Endodermal cell (in vitro differentiated cells): ENCODE measurements around the gene MAST1. TPM values are rescaled to one million over a fixed set of nuclear protein-coding genes. Genes with fewer than 3 reads are reported as not detected.
A peak's percentile ranks its signal among the peaks of the same experiment; 100 is the strongest.

Experiments used
- DNase-seq: peaks from one replicate; pipeline ENCODE4 v3.0.0-alpha.2; 2017
- H3K27ac ChIP-seq: 2 replicates; pipeline ENCODE4 v1.5.1; 2013; ENCODE audit warnings: mild to moderate bottlenecking, low read depth, low read length, moderate library complexity
- H3K27me3 ChIP-seq: 2 replicates; pipeline ENCODE4 v1.6.1; 2013; ENCODE audit warnings: mild to moderate bottlenecking, low read length, moderate library complexity; ENCODE audit not compliant: insufficient read depth, control insufficient read depth, poor library complexity, severe bottlenecking
- H3K36me3 ChIP-seq: 2 replicates; pipeline ENCODE4 v1.7.0; 2013; ENCODE audit warnings: mild to moderate bottlenecking, low read length, moderate library complexity; ENCODE audit not compliant: control insufficient read depth, insufficient read depth
- H3K4me1 ChIP-seq: one replicate; pipeline ENCODE4 v1.7.0; 2013; ENCODE audit warnings: low read length; ENCODE audit not compliant: control insufficient read depth, insufficient read depth
- H3K4me3 ChIP-seq: 2 replicates; pipeline ENCODE4 v1.5.1; 2013; ENCODE audit warnings: mild to moderate bottlenecking, low read length, moderate library complexity
- H3K9ac ChIP-seq: 2 replicates; pipeline ENCODE4 v1.6.1; 2013; ENCODE audit warnings: mild to moderate bottlenecking, low read length, moderate library complexity; ENCODE audit not compliant: poor library complexity, severe bottlenecking; ENCODE audit errors: extremely low read depth
- H3K9me3 ChIP-seq: 2 replicates; pipeline ENCODE4 v1.6.1; 2013; ENCODE audit warnings: mild to moderate bottlenecking, low read length, moderate library complexity; ENCODE audit not compliant: control insufficient read depth
- H3K27ac Mint-ChIP-seq: 2 replicates; pipeline ENCODE4 v1.8.0; 2020; ENCODE audit warnings: mixed read lengths
- H3K27me3 Mint-ChIP-seq: 2 replicates; pipeline ENCODE4 v1.8.0; 2021; ENCODE audit warnings: mild to moderate bottlenecking, mixed read lengths; ENCODE audit not compliant: insufficient read depth
- H3K36me3 Mint-ChIP-seq: 2 replicates; pipeline ENCODE4 v1.8.0; 2020; ENCODE audit warnings: low read depth, mixed read lengths
- H3K4me1 Mint-ChIP-seq: 2 replicates; pipeline ENCODE4 v1.8.0; 2020; ENCODE audit warnings: mixed read lengths
- H3K4me3 Mint-ChIP-seq: 2 replicates; pipeline ENCODE4 v1.8.0; 2020; ENCODE audit warnings: mild to moderate bottlenecking, moderate library complexity, mixed read lengths
- H3K9me3 Mint-ChIP-seq: 2 replicates; pipeline ENCODE4 v1.8.0; 2020; ENCODE audit warnings: mild to moderate bottlenecking, mixed read lengths
- WGBS, 2 experiments: methylation state at CpG; one replicate each; pipeline versions ENCODE4 v1.1.5 to v1.1.7; 2013; ENCODE audit warnings: missing lambda C conversion rate in 2 of 2, mixed read lengths in 1 of 2; ENCODE audit not compliant: insufficient coverage in 1 of 2, insufficient read length in 1 of 2; 5-methylcytosine and 5-hydroxymethylcytosine counted together
- total RNA-seq, 2 donors: library from RNA; stranded (reverse); fragmentation: NEBNext Ultra II Directional in 1 of 2; extraction: Animal tissue kit (Norgen Biotek cat#: 25700) in 1 of 2; gene quantifications; 2 replicates in 1 of 2; 3 replicates in 1 of 2; pipeline ENCODE4 v1.2.1, GENCODE V29; 2021
- TF ChIP-seq, protein P1 (sequence below): fragments of 200-600 bp; sonication (generic); conservative IDR thresholded peaks from 2 replicates; pipeline ENCODE4 v1.5.0; 2021; ENCODE audit warnings: antibody characterized with exemption, mild to moderate bottlenecking

Gene MAST1
- total RNA-seq, 2 donors from 2014 or later, result 6.9 to 18.5 TPM

DNA sequence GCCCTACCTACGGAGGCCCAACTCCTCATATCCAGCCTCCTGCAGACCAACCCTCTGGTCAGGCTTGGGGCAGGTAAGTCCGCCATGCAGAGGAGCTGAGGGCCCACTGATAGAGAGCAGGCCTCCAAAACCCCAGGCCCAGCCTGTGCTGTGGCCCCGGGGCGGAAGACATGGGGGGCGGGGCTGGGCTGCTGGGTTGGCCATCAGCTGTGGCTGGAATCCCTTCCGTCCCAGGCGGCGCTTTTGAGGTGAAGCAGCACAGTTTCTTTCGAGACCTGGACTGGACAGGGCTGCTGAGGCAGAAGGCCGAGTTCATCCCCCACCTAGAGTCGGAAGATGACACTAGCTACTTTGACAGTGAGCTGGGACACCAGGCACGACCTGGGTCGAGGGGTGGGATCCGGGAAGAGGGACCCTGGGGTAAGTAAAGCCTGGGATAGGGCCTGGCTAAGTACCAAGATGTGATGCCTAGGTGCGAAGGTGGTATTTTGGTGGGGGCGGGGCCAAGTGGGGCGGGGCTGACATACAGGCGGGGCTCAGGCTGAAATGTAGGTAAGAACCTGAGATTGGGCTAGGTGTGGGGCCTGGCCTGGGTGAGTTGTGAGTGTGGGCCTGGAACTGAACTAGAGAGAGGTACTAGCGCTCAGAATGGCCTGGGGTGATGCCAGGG lies 27.6 kb downstream of the MAST1 start:
- peak; percentile 67 for DNase-seq
- H3K27me3 ChIP-seq, result no peaks in the 10 kb centered on the region
- no peak overlapping the region for H3K4me3 ChIP-seq
- H3K4me1 Mint-ChIP-seq, result peaks cover 5% of the 10 kb centered on the region
- 89 to 91% methylated on average over 17 to 19 of the region's 19 CpGs for WGBS, 2 experiments
- H3K36me3 ChIP-seq, result no peaks in the 10 kb centered on the region
- no peak overlapping the region for H3K4me3 Mint-ChIP-seq
- peaks cover 4% of the 10 kb centered on the region for H3K36me3 Mint-ChIP-seq
- H3K9ac ChIP-seq, result no peak overlapping the region
- H3K9me3 ChIP-seq, result no peaks in the 10 kb centered on the region
- no peak overlapping the region for H3K27ac ChIP-seq
- H3K27ac Mint-ChIP-seq, result no peak overlapping the region
- peaks cover 7% of the 10 kb centered on the region for H3K27me3 Mint-ChIP-seq
- TF ChIP-seq, protein P1, sequence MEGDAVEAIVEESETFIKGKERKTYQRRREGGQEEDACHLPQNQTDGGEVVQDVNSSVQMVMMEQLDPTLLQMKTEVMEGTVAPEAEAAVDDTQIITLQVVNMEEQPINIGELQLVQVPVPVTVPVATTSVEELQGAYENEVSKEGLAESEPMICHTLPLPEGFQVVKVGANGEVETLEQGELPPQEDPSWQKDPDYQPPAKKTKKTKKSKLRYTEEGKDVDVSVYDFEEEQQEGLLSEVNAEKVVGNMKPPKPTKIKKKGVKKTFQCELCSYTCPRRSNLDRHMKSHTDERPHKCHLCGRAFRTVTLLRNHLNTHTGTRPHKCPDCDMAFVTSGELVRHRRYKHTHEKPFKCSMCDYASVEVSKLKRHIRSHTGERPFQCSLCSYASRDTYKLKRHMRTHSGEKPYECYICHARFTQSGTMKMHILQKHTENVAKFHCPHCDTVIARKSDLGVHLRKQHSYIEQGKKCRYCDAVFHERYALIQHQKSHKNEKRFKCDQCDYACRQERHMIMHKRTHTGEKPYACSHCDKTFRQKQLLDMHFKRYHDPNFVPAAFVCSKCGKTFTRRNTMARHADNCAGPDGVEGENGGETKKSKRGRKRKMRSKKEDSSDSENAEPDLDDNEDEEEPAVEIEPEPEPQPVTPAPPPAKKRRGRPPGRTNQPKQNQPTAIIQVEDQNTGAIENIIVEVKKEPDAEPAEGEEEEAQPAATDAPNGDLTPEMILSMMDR, result no peak
- no peaks in the 10 kb centered on the region for H3K4me1 ChIP-seq
- H3K9me3 Mint-ChIP-seq, result no peaks in the 10 kb centered on the region

DNA sequence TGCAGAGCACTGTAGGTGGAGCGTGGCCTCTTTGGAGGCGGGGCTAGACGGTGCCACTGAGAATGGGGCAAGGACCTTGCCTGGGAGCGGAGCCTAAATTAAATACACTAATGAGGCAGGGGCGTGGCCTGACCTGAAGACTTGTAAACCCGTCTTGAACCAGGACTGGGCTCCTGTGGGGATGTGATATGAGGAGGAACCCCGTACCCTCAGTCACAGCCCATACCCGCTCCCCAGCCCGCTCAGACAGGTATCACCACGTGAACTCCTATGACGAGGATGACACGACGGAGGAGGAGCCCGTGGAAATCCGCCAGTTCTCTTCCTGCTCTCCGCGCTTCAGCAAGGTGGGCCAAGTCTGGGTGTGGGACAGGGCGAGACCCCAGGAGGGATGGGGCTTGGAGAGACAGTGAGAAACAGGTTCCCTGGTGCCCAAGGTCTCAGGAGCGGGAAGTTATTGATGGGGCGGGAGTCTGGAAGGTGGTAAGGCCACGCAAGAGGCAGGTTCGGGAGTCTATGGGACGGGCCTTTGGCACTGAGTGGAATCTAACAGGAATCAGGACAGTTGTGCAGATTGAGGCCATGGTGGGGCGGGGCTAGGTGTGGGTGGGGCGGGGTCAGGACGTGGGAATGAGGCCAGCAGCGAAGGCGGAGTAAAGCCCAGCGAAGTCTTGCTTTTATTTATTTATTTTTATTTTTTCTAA lies 28.3 kb downstream of the MAST1 start:
- H3K27me3 ChIP-seq, result no peaks in the 10 kb centered on the region
- H3K9me3 ChIP-seq, result no peaks in the 10 kb centered on the region
- TF ChIP-seq, protein P1, result no peak
- no peak overlapping the region for H3K27ac ChIP-seq
- peak overlapping the region; percentile 75 for H3K27ac Mint-ChIP-seq
- H3K36me3 ChIP-seq, result no peaks in the 10 kb centered on the region
- H3K9me3 Mint-ChIP-seq, result no peaks in the 10 kb centered on the region
- H3K4me1 Mint-ChIP-seq, result peaks cover 5% of the 10 kb centered on the region
- H3K27me3 Mint-ChIP-seq, result peaks cover 7% of the 10 kb centered on the region
- no peak overlapping the region for H3K9ac ChIP-seq
- no peaks in the 10 kb centered on the region for H3K4me1 ChIP-seq
- 92% methylated on average over 17 to 24 of the region's 29 CpGs for WGBS, 2 experiments
- peak; percentile 67 for DNase-seq
- no peak overlapping the region for H3K4me3 ChIP-seq
- H3K4me3 Mint-ChIP-seq, result peak overlapping the region; percentile 57
- H3K36me3 Mint-ChIP-seq, result peaks cover 4% of the 10 kb centered on the region

DNA sequence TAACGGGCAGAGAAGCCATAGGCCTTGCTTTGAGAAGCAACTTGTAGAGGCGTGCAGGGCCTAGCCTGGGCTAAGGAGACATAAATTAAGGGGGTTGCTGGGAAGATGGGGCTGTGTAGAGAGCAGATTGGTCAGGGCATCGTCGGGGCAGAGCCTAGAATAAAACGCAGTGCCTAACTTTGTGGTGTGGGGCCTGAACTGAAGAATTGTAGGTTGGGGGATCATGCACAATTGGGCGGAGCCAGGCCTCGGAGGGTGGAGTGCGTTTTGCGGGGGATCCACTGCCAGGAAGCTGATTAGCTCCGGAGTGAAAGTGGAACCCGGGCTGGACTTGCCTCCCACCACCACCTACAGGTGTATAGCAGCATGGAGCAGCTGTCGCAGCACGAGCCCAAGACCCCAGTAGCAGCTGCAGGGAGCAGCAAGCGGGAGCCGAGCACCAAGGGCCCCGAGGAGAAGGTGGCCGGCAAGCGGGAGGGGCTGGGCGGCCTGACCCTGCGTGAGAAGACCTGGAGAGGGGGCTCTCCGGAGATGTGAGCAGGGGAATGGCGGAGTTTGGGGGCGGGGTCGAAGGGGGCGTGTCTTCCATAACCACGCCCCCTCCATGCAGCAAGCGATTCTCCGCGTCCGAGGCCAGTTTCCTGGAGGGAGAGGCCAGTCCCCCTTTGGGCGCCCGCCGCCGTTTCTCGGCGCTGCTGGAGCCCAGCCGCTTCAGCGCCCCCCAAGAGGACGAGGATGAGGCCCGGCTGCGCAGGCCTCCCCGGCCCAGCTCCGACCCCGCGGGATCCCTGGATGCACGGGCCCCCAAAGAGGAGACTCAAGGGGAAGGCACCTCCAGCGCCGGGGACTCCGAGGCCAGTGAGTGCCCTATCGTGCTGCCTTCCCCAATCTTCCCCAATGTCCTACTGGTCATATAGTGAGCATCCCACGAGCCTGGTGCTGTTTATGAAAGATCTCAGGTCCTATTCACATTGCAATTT lies 29.1 kb downstream of the MAST1 start:
- Histone ChIP-seq H3K36me3 (no peaks in the 10 kb centered on the region), H3K9me3 (no peaks in the 10 kb centered on the region), H3K27ac (no peak overlapping the region), H3K27me3 (no peaks in the 10 kb centered on the region), H3K4me3 (peak overlapping the region; percentile 74), H3K4me1 (no peaks in the 10 kb centered on the region), H3K9ac (no peak overlapping the region)
- Mint-ChIP-seq H3K9me3 (peaks cover 7% of the 10 kb centered on the region), H3K27me3 (peaks cover 9% of the 10 kb centered on the region), H3K4me1 (peaks cover 5% of the 10 kb centered on the region), H3K27ac (peak overlapping the region; percentile 69), H3K36me3 (peaks cover 11% of the 10 kb centered on the region), H3K4me3 (peak overlapping the region; percentile 57)
- TF ChIP-seq, protein P1, result peak; percentile 53
- WGBS, 2 experiments, result 15 to 22% methylated on average over 12 to 51 of the region's 51 CpGs
- DNase-seq, result peak; percentile 97
